Stimulated activated CD4-positive, alpha-beta T cell treated with anti-CD3 and anti-CD28 coated beads, Interleukin-4, amount 100 ng/mL, for 48 hours (primary cell): ENCODE measurements around the gene DNAJC11.
"Not testable (repeated sequence)": the region's sequence is repeated elsewhere in the genome, so short reads cannot be mapped to it uniquely, and the experiment has no call there.

Source experiments
- DNase-seq, 2 donors: peaks; one replicate each; pipeline ENCODE4 v3.0.0-alpha.2; 2020; ENCODE audit warnings: low read depth in 2 of 2

Gene DNAJC11

GRCh38 chr1:6600410-6601048, 101.1 kb downstream of the DNAJC11 start:
- no peak for DNase-seq

DNA sequence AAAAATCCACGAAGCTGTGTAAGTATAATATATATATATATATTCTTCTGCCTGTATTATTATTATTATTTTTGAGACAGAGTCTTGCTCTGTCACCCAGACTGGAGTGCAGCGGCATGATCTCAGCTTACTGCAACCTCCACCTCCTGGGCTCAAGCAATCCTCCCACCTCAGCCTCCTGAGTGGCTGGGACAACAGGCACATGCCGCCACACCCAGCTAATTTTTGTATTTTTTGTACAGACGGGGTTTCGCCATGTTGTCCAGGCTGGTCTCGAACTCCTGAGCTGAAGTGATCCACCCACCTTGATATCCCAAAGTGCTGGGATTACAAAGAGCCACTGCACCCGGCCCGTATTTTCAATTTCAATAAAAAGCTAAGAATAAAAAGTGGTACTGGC, 101.6 kb downstream of the DNAJC11 start:
- not testable (repeated sequence) for DNase-seq

GRCh38 chr1:6599141-6599975, 102.3 kb downstream of the DNAJC11 start:
- peak; percentile 44 to 47 for DNase-seq

DNA sequence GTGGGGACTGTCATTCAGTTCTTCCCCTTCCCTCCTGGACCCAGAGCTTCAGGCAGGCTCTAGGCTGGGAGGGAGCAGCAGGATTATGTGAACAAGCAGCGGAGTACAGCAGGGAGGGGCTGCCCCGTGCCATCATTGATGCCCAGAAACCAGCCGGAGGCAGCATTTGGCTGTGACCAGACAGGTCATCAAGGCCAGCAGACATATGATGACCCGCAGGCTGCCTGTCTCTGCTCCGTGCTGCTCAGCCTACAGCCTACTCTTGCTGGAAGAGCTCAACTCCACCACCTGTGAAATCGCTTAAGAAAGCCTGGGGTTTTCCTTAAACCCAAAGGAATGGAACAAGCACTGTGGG, 103.9 kb downstream of the DNAJC11 start:
- DNase-seq, result no peak

GRCh38 chr1:6596886-6597776, 104.5 kb downstream of the DNAJC11 start:
- no peak for DNase-seq

GRCh38 chr1:6596351-6596750, 105.3 kb downstream of the DNAJC11 start:
- DNase-seq, result no peak

DNA sequence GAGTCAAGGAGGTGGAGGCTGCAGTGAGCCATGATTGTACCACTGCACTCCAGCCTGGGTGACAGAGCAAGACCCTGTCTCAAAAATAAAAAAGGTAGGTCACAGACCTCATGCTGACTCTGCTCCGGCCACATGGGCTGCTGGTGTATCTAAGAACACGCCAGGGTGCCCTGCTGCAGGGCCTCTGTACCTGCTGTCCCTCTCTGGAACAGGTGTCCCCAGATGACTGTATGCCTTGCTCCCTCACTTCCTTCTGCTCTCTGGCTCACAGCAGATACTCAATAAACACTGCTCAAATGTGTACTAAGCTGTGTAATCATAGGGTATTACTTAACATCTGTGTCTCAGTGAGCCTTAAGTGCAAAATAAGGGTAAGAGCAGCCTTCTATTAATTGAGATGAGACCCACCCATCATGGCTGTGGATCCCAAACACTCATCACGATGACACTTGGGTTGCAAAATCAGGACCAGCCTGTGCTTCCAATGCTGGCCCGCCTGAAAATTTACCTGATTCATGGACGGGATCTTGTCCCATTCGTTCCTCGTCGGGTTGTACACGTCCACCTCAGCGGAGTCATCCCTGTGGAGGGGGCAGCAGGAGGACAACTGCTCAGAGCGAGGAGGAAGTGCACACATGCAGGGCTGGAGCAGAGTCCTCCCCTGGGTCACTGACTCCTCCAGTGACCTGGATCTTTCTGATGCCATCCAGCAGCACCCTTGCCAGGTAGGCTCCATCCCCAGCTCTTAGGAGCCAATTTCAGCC, 106.5 kb downstream of the DNAJC11 start:
- no peak for DNase-seq

- DNase-seq, result no peak
Measured at GRCh38 chr1:6593810-6594209, 107.8 kb downstream of the DNAJC11 start.

DNA sequence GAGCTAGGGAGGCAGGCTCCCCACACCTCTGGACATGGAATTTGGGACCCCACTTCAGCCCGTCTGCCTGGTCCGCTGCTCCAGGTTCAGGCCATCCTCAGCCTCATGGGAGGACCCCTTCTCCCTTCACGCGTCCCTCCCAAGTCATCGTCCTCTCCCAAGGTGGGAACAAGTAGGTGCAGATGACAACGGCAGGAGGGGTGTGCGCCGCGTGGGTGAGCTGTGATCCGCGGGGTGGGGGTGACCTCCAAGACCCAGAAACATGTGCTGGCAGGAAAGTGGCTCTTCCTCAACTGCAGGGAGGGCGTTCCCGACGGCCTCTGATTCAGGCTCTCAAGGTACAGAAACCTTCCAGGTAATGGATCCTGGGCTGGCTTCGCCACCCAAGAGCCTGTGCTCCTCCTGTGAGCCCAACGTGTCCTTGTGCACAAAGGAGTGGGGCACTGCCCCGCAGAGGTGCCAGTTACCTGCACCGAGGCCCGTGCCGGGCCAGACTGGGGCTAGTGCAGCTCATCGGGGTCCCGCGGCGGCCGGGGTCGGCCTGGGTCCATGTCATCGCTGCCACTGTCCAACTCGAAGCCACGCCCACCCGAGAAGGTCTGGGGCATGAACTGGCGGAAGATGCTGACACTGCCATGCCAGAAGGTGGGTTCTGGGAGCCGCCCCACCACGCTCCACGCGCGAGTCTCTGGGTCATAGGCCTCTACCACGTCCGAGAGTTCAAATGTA, 108.6 kb downstream of the DNAJC11 start:
- DNase-seq, result no peak

- DNase-seq, result no peak
Measured at GRCh38 chr1:6592441-6592840, 109.2 kb downstream of the DNAJC11 start.

DNA sequence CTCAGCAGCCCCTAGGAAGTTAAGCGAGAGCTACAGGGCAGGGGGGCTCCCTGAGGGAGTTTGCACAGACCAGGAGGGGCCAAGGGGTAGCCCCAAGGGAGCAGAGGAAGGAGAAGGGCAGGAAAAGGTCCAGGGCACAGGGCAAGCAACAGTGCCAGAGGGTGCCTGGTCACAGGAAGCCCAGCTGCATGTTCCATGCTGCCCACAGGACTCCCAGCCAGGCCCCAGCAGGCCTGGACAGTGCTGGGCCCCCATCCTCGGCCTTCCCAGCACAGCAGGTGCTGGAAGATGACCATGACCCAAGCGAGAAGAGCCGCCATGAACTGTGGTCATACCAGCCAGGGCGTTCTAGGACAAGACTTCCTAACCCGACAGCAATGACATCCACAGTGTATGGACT, 110.0 kb downstream of the DNAJC11 start:
- no peak for DNase-seq

DNA sequence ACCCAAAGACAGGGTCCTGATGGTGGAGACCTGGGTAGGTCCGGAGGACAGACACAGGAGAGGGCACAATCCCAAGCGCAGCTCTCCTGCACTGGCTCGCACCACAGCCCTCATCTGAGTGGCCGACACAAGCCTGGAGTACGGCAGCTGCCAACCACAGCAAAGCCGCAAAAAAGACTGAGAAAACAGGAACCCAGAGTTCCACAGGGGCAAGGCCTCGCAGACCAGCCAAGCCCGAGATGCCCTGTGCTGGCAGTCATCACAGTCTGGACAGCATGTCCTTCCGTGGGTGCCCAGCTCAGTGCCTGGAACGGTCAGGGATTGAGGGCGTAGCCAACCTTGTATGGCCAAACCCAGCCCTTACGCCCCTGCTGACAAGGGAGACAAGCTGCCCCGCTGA, 110.4 kb downstream of the DNAJC11 start:
- DNase-seq, result no peak

GRCh38 chr1:6590046-6590445, 111.6 kb downstream of the DNAJC11 start:
- no peak for DNase-seq

GRCh38 chr1:6588893-6589520, 112.6 kb downstream of the DNAJC11 start:
- DNase-seq, result no peak

- no peak for DNase-seq
Measured at GRCh38 chr1:6588128-6588892, 113.3 kb downstream of the DNAJC11 start.

DNA sequence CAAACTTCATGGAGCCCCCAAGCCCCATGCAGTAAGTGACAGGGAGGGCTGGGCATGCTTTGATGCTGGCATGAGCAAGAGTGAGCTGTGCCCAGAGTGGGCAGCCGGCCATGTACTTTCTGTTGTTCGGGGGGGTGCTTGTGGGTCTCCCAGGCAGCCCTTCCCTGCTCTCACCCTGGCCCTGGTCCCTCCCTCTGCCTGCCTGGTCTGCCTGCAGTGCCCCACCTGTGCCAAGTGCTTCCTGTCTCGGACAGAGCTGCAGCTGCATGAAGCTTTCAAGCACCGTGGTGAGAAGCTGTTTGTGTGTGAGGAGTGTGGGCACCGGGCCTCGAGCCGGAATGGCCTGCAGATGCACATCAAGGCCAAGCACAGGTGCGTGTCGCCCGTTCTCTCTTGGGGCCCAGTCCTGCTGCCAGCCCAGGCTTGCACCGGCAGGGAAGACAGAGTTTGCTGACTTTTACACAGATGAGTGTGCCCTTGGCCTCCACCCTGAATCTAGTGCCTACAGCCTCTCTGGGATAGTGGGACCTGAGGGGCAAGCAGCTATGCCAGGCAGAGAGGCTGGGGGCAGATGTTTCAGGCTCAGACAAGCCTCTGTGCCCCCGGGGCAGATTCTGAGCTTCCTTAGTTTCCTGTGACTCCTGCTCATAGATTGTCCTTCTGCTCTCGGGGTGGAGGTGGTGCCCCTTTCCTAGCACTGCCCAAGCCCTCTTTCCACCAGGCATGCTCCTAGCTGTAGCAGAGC, 114.2 kb downstream of the DNAJC11 start:
- no peak for DNase-seq

DNA sequence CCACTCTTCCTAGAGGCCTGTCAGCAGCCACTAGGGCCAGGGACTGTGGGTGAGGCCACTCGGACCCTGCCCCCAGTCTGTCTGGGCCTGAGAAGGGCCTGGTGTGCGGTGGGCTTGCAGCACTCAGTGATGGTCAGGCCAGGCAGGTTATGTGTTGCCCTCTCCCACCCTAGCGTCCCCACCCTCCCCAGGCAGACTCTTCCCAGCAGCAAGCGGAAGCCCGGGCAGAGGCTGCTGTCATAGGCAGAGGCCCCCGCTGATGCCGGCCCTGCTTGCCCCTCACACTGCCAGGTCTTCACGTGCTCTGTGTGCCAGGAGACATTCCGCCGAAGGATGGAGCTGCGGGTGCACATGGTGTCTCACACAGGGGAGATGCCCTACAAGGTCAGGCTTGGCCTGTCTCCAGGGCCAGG, 115.2 kb downstream of the DNAJC11 start:
- DNase-seq, result no peak

- DNase-seq, result no peak
Measured at GRCh38 chr1:6585841-6586240, 115.8 kb downstream of the DNAJC11 start.
